Brain microvascular endothelial cell (primary cell): ENCODE results near the gene MORF4L1.
"Not testable (repeated sequence)": the region's sequence is repeated elsewhere in the genome, so short reads cannot be mapped to it uniquely, and the experiment has no call there.

Experiments used
- DNase-seq: peaks from one replicate; pipeline ENCODE4 v3.0.0-alpha.2; 2020
- H3K27ac ChIP-seq: fragments of 250-450 bp; sonication (Bioruptor Pico); 2 replicates; pipeline ENCODE4 v1.5.1; 2020; ENCODE audit warnings: mild to moderate bottlenecking, moderate library complexity
- H3K27me3 ChIP-seq: fragments of 250-450 bp; sonication (Bioruptor Pico); replicated peaks from 2 replicates; pipeline ENCODE4 v1.5.1; 2020; ENCODE audit warnings: mild to moderate bottlenecking
- H3K36me3 ChIP-seq: fragments of 250-450 bp; sonication (Bioruptor Pico); replicated peaks from 2 replicates; pipeline ENCODE4 v1.5.1; 2020; ENCODE audit warnings: mild to moderate bottlenecking
- H3K4me3 ChIP-seq: 2 replicates; pipeline ENCODE4 v1.5.1; 2011; ENCODE audit warnings: low read depth, mild to moderate bottlenecking, control low read depth, low read length, moderate library complexity
- CTCF ChIP-seq: IDR thresholded peaks from 2 replicates; pipeline ENCODE4 v1.5.1; 2011; ENCODE audit warnings: low read depth, mild to moderate bottlenecking, moderate library complexity, low read length, control low read depth, inconsistent platforms; ENCODE audit errors: missing control alignments
- in situ Hi-C: cut with HindIII; loops from 2 replicates; pipeline ENCODE4 v1.10.0; 2017; ENCODE audit warnings: low sequenced_read_pairs, low pct_ligation_motif_present

MORF4L1 gene

GRCh38 chr15:78837131-78837530 is 35.6 kb upstream of the MORF4L1 start:
- no peak for TF ChIP-seq CTCF
- H3K36me3 ChIP-seq = no peaks in the 10 kb centered on the region
- no peak overlapping the region for H3K4me3 ChIP-seq
- H3K27me3 ChIP-seq = peaks cover 2% of the 10 kb centered on the region
- no peak overlapping the region for H3K27ac ChIP-seq
- no peak for DNase-seq
- in situ Hi-C loops = no loop called here

- in situ Hi-C loops = no loop called here
- no peak overlapping the region for H3K27ac ChIP-seq
- peak; percentile 2 for TF ChIP-seq CTCF
- DNase-seq = no peak
- no peaks in the 10 kb centered on the region for H3K36me3 ChIP-seq
- H3K27me3 ChIP-seq = peaks cover 1% of the 10 kb centered on the region
- no peak overlapping the region for H3K4me3 ChIP-seq
Observed at GRCh38 chr15:78837543-78837942, 35.1 kb upstream of the MORF4L1 start.

- Histone ChIP-seq H3K27ac (no peak overlapping the region), H3K4me3 (no peak overlapping the region), H3K27me3 (no peaks in the 10 kb centered on the region), H3K36me3 (no peaks in the 10 kb centered on the region)
- TF ChIP-seq CTCF = no peak
- DNase-seq = no peak
- in situ Hi-C loops = no loop called here
Observed at GRCh38 chr15:78838489-78838888, 34.2 kb upstream of the MORF4L1 start.

- H3K36me3 ChIP-seq, DNase-seq, H3K27me3 ChIP-seq, in situ Hi-C loops, H3K27ac ChIP-seq, H3K4me3 ChIP-seq: not testable (repeated sequence)
Observed at GRCh38 chr15:78839151-78839550, 33.5 kb upstream of the MORF4L1 start.

- peak; percentile 47 for DNase-seq
- H3K27ac ChIP-seq = no peak overlapping the region
- H3K36me3 ChIP-seq = no peaks in the 10 kb centered on the region
- H3K4me3 ChIP-seq = no peak overlapping the region
- in situ Hi-C loops = no loop called here
- TF ChIP-seq CTCF = no peak
- H3K27me3 ChIP-seq = no peaks in the 10 kb centered on the region
Observed at GRCh38 chr15:78840661-78841375, 31.9 kb upstream of the MORF4L1 start.

- TF ChIP-seq CTCF = no peak
- in situ Hi-C loops = no loop called here
- H3K4me3 ChIP-seq = no peak overlapping the region
- H3K36me3 ChIP-seq = no peaks in the 10 kb centered on the region
- no peaks in the 10 kb centered on the region for H3K27me3 ChIP-seq
- no peak overlapping the region for H3K27ac ChIP-seq
- DNase-seq = no peak
Observed at GRCh38 chr15:78841376-78841706, 31.3 kb upstream of the MORF4L1 start.
